ENCODE results near the gene DNMBP. TPM values are rescaled to one million over a fixed set of nuclear protein-coding genes. Genes with fewer than 3 reads are reported as not detected.

Gene DNMBP
- total and polyA plus RNA-seq, 8 donors, result 8.5 to 44.6 (median 34.7) TPM

GRCh38 chr10:100033766-100034418 lies 24.1 kb upstream of the DNMBP start:
- Histone ChIP-seq H3K27ac (no peak overlapping the region), H3K36me3 (no peaks in the 10 kb centered on the region), H3K27me3 (no peaks in the 10 kb centered on the region), H3K4me1 (peaks cover 0 to 9% (median 2%) of the 10 kb centered on the region in 4 donors), H3K4me3 (no peak overlapping the region), H3K9me3 (peaks cover 0 to 2% (median 0%) of the 10 kb centered on the region in 4 donors)
- 41 to 61% (median 56%) methylated on average over 1 of the region's 1 CpG for WGBS, 5 donors
- no peak for DNase-seq
- TF ChIP-seq EP300 (IDR thresholded peaks at IDR 0.05), result no peak
- no peak for TF ChIP-seq POLR2A (IDR thresholded peaks at IDR 0.05)
- no peak for TF ChIP-seq POLR2AphosphoS5 (IDR thresholded peaks at IDR 0.05)
- no peak for TF ChIP-seq CTCF (IDR thresholded peaks at IDR 0.05)
- intact Hi-C loops (cut with DNase I; ENCODE audit: low total_unique reads), result no loop called here

DNA sequence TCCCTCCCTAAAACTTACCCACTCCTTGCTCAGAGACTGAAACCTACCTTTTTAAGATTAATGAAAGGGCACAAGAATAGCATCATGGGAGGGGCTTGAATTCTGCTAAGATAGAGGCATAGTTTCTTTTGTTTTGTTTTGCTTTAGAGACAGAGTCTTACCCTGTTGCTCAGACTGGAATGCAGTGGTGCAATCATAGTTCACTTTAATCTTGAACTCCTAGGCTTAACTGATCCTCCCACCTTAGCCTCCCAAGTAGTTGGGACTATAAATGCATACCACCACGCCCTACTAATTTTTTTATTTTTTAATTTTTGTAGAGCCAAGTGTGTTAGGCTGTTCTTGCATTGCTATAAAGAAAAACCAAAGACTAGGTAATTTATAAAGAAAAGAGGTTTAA lies 17.7 kb upstream of the DNMBP start:
- Histone ChIP-seq H3K4me1 (no peaks in the 10 kb centered on the region), H3K27ac (no peak overlapping the region), H3K9me3 (peaks cover 3 to 25% (median 12%) of the 10 kb centered on the region in 4 donors), H3K27me3 (no peaks in the 10 kb centered on the region), H3K36me3 (no peaks in the 10 kb centered on the region), H3K4me3 (no peak overlapping the region)
- TF ChIP-seq CTCF (IDR thresholded peaks at IDR 0.05) (no peak), POLR2A (IDR thresholded peaks at IDR 0.05) (no peak), POLR2AphosphoS5 (IDR thresholded peaks at IDR 0.05) (no peak), EP300 (IDR thresholded peaks at IDR 0.05) (no peak)
- intact Hi-C loops (cut with DNase I; ENCODE audit: low total_unique reads), result no loop called here
- DNase-seq, result no peak
- 83 to 100% (median 96%) methylated on average over 1 of the region's 1 CpG for WGBS, 5 donors

DNA sequence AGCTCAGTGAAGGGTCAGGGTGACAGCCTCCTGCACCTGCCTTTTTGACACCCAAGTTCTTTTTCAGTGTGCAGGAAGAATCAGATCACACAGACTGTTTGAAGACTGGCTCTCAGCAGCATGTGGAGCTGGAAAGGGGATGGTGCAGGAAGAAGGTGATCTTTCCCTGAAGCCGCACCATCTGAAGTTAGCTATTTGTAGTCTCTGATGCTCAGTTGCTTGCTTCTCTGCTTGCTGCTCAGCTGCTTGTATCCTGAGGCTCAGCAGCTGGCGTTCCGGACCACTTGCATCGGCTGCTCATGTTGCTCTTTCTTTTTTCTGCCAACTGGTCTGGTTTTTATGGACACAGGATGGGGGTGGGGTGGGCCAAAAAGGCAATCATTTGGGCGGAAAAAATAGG lies 15.8 kb upstream of the DNMBP start:
- H3K27me3 ChIP-seq, result no peaks in the 10 kb centered on the region
- intact Hi-C loops (cut with DNase I; ENCODE audit: low total_unique reads), result no loop called here
- no peak overlapping the region for H3K27ac ChIP-seq
- no peak for DNase-seq
- H3K9me3 ChIP-seq, result peaks cover 3 to 25% (median 12%) of the 10 kb centered on the region in 4 donors
- TF ChIP-seq POLR2A (IDR thresholded peaks at IDR 0.05), result no peak
- TF ChIP-seq CTCF (IDR thresholded peaks at IDR 0.05), result no peak
- TF ChIP-seq POLR2AphosphoS5 (IDR thresholded peaks at IDR 0.05), result no peak
- no peak for TF ChIP-seq EP300 (IDR thresholded peaks at IDR 0.05)
- 77 to 85% (median 80%) methylated on average over 5 of the region's 5 CpGs for WGBS, 5 donors
- H3K36me3 ChIP-seq, result no peaks in the 10 kb centered on the region
- peaks cover 2 to 5% (median 5%) of the 10 kb centered on the region in 4 donors for H3K4me1 ChIP-seq
- H3K4me3 ChIP-seq, result no peak overlapping the region

DNA sequence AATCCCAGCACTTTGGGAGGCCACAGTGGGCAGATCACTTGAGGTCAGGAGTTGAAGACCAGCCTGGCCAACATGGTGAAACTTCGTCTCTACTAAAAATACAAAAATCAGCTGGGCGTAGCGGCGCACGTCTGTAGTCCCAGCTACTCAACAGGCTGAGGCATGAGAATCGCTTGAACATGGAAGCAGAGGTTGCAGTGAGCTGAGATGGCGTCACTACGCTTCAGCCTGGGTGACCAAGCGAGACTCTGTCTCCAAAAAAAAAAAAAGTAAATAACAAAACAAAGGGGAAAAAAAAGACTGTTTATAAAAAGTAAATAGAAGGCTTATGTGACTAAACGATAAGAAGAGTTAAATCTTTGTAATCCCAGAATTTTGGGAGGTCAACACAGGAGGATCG lies 15.0 kb upstream of the DNMBP start:
- TF ChIP-seq POLR2AphosphoS5 (IDR thresholded peaks at IDR 0.05) (no peak), EP300 (IDR thresholded peaks at IDR 0.05) (no peak), CTCF (IDR thresholded peaks at IDR 0.05) (no peak), POLR2A (IDR thresholded peaks at IDR 0.05) (no peak)
- 73 to 86% (median 77%) methylated on average over 11 of the region's 11 CpGs for WGBS, 5 donors
- H3K27ac ChIP-seq, result no peak overlapping the region
- no peak for DNase-seq
- peaks cover 3 to 25% (median 12%) of the 10 kb centered on the region in 4 donors for H3K9me3 ChIP-seq
- intact Hi-C loops (cut with DNase I; ENCODE audit: low total_unique reads), result no loop called here
- H3K4me3 ChIP-seq, result no peak overlapping the region
- no peaks in the 10 kb centered on the region for H3K27me3 ChIP-seq
- H3K4me1 ChIP-seq, result peaks cover 10 to 14% (median 12%) of the 10 kb centered on the region in 4 donors
- no peaks in the 10 kb centered on the region for H3K36me3 ChIP-seq

Measured in stomach (tissue), 9 donors.